GM23338 (cell line): ENCODE measurements around the gene AGRN. TPM values are rescaled to one million over a fixed set of nuclear protein-coding genes. Genes with fewer than 3 reads are reported as not detected.

ENCODE experiments used
- ATAC-seq: fragments of 200-7000 bp; cut with Tn5 transposase; 3 replicates; pipeline ENCODE4 v1.9.1; 2020
- DNase-seq: peaks from one replicate; pipeline ENCODE4 v3.0.0-alpha.2; 2015; ENCODE audit warnings: low spot score
- H2AFZ ChIP-seq: fragments of 200-600 bp; sonication (generic); 2 replicates; pipeline ENCODE4 v1.8.0; 2016; ENCODE audit warnings: antibody characterized with exemption, mild to moderate bottlenecking, moderate library complexity
- H3F3A ChIP-seq: fragments of 200-600 bp; sonication (generic); replicated peaks from 2 replicates; pipeline ENCODE4 v1.8.0; 2017; ENCODE audit warnings: antibody characterized with exemption, mixed run types, low read depth
- H3K27ac ChIP-seq: fragments of 200-600 bp; sonication (generic); 2 replicates; pipeline ENCODE4 v1.6.1; 2016; ENCODE audit warnings: low read depth
- H3K27me3 ChIP-seq: fragments of 200-600 bp; sonication (generic); 2 replicates; pipeline ENCODE4 v1.8.0; 2016; ENCODE audit warnings: mild to moderate bottlenecking, mixed run types, moderate library complexity; ENCODE audit not compliant: insufficient read depth
- H3K36me3 ChIP-seq: fragments of 200-600 bp; sonication (generic); 2 replicates; pipeline ENCODE4 v1.8.0; 2016; ENCODE audit warnings: mild to moderate bottlenecking; ENCODE audit not compliant: insufficient read depth
- H3K4me1 ChIP-seq: fragments of 200-600 bp; sonication (generic); 2 replicates; pipeline ENCODE4 v1.8.0; 2016; ENCODE audit warnings: mild to moderate bottlenecking, moderate library complexity; ENCODE audit not compliant: insufficient read depth
- H3K4me2 ChIP-seq: fragments of 200-600 bp; sonication (generic); 2 replicates; pipeline ENCODE4 v1.7.1; 2017; ENCODE audit warnings: mixed run types
- H3K4me3 ChIP-seq: fragments of 200-600 bp; sonication (generic); 2 replicates; pipeline ENCODE4 v1.6.1; 2016; ENCODE audit warnings: mixed run types
- H3K79me2 ChIP-seq: fragments of 200-600 bp; sonication (generic); replicated peaks from 2 replicates; pipeline ENCODE4 v1.8.0; 2017; ENCODE audit warnings: mild to moderate bottlenecking; ENCODE audit not compliant: insufficient read depth
- H3K9me2 ChIP-seq: fragments of 200-600 bp; sonication (generic); 2 replicates; pipeline ENCODE4 v1.8.0; 2017; ENCODE audit not compliant: insufficient read depth
- H4K20me1 ChIP-seq: fragments of 200-600 bp; sonication (generic); replicated peaks from 2 replicates; pipeline ENCODE4 v1.8.0; 2017; ENCODE audit warnings: mild to moderate bottlenecking; ENCODE audit not compliant: insufficient read depth
- H3K27ac Mint-ChIP-seq: 2 replicates; pipeline ENCODE4 v1.8.0; 2020; ENCODE audit warnings: inconsistent platforms, mild to moderate bottlenecking, moderate library complexity, mixed read lengths
- H3K27me3 Mint-ChIP-seq: 3 replicates; pipeline ENCODE4 v1.8.0; 2022; ENCODE audit warnings: low read depth, mild to moderate bottlenecking, moderate library complexity, mixed read lengths, inconsistent platforms; ENCODE audit not compliant: insufficient read depth, poor library complexity
- H3K36me3 Mint-ChIP-seq: 3 replicates; pipeline ENCODE4 v1.8.0; 2021; ENCODE audit warnings: low read depth, mild to moderate bottlenecking, inconsistent platforms, moderate library complexity, mixed read lengths
- H3K4me1 Mint-ChIP-seq: 3 replicates; pipeline ENCODE4 v1.8.0; 2020; ENCODE audit warnings: mild to moderate bottlenecking, inconsistent platforms, mixed read lengths
- H3K4me3 Mint-ChIP-seq: 3 replicates; pipeline ENCODE4 v1.8.0; 2021; ENCODE audit warnings: moderate library complexity, mild to moderate bottlenecking, inconsistent platforms, mixed read lengths
- H3K9me3 Mint-ChIP-seq: 3 replicates; pipeline ENCODE4 v1.8.0; 2020; ENCODE audit warnings: moderate library complexity, mild to moderate bottlenecking, inconsistent platforms, mixed read lengths
- CREB1 ChIP-seq: fragments of 250-450 bp; sonication (Bioruptor Pico); IDR thresholded peaks from 2 replicates; pipeline ENCODE4 v1.5.0; 2020; ENCODE audit warnings: low read depth, mild to moderate bottlenecking, moderate library complexity
- CTCF ChIP-seq, 2 experiments: fragments of 200-600 bp in 1 of 2; sonication (generic) in 1 of 2; conservative IDR thresholded peaks; 2 replicates each; pipeline versions ENCODE4 v1.5.1 to v1.6.1; 2016 to 2017; ENCODE audit warnings: antibody characterized with exemption in 2 of 2, low read depth in 2 of 2, mild to moderate bottlenecking in 2 of 2, moderate library complexity in 1 of 2
- ETS1 ChIP-seq: IDR thresholded peaks from 2 replicates; pipeline ENCODE4 v1.6.1; 2016; ENCODE audit warnings: antibody characterized with exemption
- EZH2 ChIP-seq: fragments of 200-600 bp; sonication (generic); IDR thresholded peaks from one replicate; pipeline ENCODE4 v1.8.0; 2017; ENCODE audit warnings: antibody characterized with exemption, mild to moderate bottlenecking, low read depth; ENCODE audit not compliant: unreplicated experiment
- JUNB ChIP-seq: IDR thresholded peaks from one replicate; pipeline ENCODE4 v1.6.1; 2016; ENCODE audit warnings: antibody characterized with exemption; ENCODE audit not compliant: unreplicated experiment
- NANOG ChIP-seq: IDR thresholded peaks from 2 replicates; pipeline ENCODE4 v1.6.1; 2016; ENCODE audit warnings: antibody characterized with exemption, borderline replicate concordance
- POLR2AphosphoS5 ChIP-seq: IDR thresholded peaks from 2 replicates; pipeline ENCODE4 v1.6.1; 2016; ENCODE audit warnings: antibody characterized with exemption, low read depth
- REST ChIP-seq: IDR thresholded peaks from one replicate; pipeline ENCODE4 v1.6.1; 2018; ENCODE audit warnings: antibody characterized with exemption; ENCODE audit not compliant: unreplicated experiment
- STAT1 ChIP-seq: IDR thresholded peaks from one replicate; pipeline ENCODE4 v1.6.1; 2016; ENCODE audit warnings: antibody characterized with exemption; ENCODE audit not compliant: unreplicated experiment
- ZNF114 ChIP-seq: fragments of 250-450 bp; sonication (Bioruptor Pico); IDR thresholded peaks from 2 replicates; pipeline ENCODE4 v1.5.0; 2020; ENCODE audit warnings: mild to moderate bottlenecking, moderate library complexity
- polyA plus RNA-seq: library from polyadenylated mRNA; unstranded; fragments of >200 nt; fragmentation: Nextera tagmentation; extraction: Ambion mirVana; gene quantifications from 2 replicates; pipeline ENCODE4 v1.2.1, GENCODE V29; 2016
- total RNA-seq: library from RNA; depleted of rRNA; stranded (reverse); fragments of >200 nt; shearing (Covaris generic); gene quantifications from 2 replicates; pipeline ENCODE4 v1.2.3, GENCODE V29; 2014

Gene AGRN
- total and polyA plus RNA-seq, 2 experiments from 2014 or later, result 12.3 to 185 TPM

- H3K36me3 ChIP-seq, result no peaks in the 10 kb centered on the region
- H3K27ac Mint-ChIP-seq, result no peak overlapping the region
- no peaks in the 10 kb centered on the region for H3K9me2 ChIP-seq
- no peak overlapping the region for H3K4me3 ChIP-seq
- no peaks in the 10 kb centered on the region for H3K36me3 Mint-ChIP-seq
- peaks cover 52% of the 10 kb centered on the region for H3K27me3 ChIP-seq
- DNase-seq (no peak), ATAC-seq (no peak)
- no peak overlapping the region for H3K27ac ChIP-seq
- no peaks in the 10 kb centered on the region for H3K79me2 ChIP-seq
- H3K4me2 ChIP-seq, result no peak overlapping the region
- peaks cover 51% of the 10 kb centered on the region for H3K27me3 Mint-ChIP-seq
- H3K4me1 ChIP-seq, result peaks cover 5% of the 10 kb centered on the region; the same call in 1 of the 2 replicates
- no peak overlapping the region for H3K4me3 Mint-ChIP-seq
- no peaks in the 10 kb centered on the region; the same call in 1 of the 2 replicates for H4K20me1 ChIP-seq
- H2AFZ ChIP-seq, result no peak overlapping the region
- peaks cover 3% of the 10 kb centered on the region; the same call in 2 of the 3 replicates for H3K4me1 Mint-ChIP-seq
- 0 out of 2 replicates have a peak, but pooled peaks cover 5% of the 10 kb centered on the region for H3F3A ChIP-seq
- no peaks in the 10 kb centered on the region for H3K9me3 Mint-ChIP-seq
- no peak for TF ChIP-seq JUNB
- no peak for TF ChIP-seq STAT1
- TF ChIP-seq EZH2, result no peak
- TF ChIP-seq REST, result no peak
- TF ChIP-seq ZNF114 (CRISPR knock-in tag), result no peak
- TF ChIP-seq CTCF (conservative IDR thresholded peaks at IDR 0.05; ENCODE audit: low read depth in 2 of 2), result no peak
- TF ChIP-seq POLR2AphosphoS5, result no peak
- no peak for TF ChIP-seq NANOG
- TF ChIP-seq CREB1 (CRISPR knock-in tag), result no peak
- TF ChIP-seq ETS1, result no peak
These were observed 41.9 kb downstream of the AGRN start for GRCh38 chr1:1061682-1062345.
